Activated naive CD8-positive, alpha-beta T cell treated with anti-CD3 and anti-CD28 coated beads for 36 hours (primary cell): Measurements from ENCODE around the gene POPDC2. TPM values are rescaled to one million over a fixed set of nuclear protein-coding genes. Genes with fewer than 3 reads are reported as not detected.

Source experiments
- DNase-seq: peaks from one replicate; pipeline ENCODE4 v3.0.0; 2021
- H3K27ac Mint-ChIP-seq: one replicate; pipeline ENCODE4 v1.8.0; 2022; ENCODE audit warnings: mild to moderate bottlenecking, moderate library complexity, mixed read lengths
- H3K27me3 Mint-ChIP-seq: one replicate; pipeline ENCODE4 v1.8.0; 2022; ENCODE audit warnings: mild to moderate bottlenecking, mixed read lengths
- H3K36me3 Mint-ChIP-seq: one replicate; pipeline ENCODE4 v1.8.0; 2021; ENCODE audit warnings: mild to moderate bottlenecking, mixed read lengths
- H3K4me1 Mint-ChIP-seq: one replicate; pipeline ENCODE4 v1.8.0; 2021; ENCODE audit warnings: mixed read lengths
- H3K4me3 Mint-ChIP-seq: one replicate; pipeline ENCODE4 v1.8.0; 2022; ENCODE audit warnings: mild to moderate bottlenecking, moderate library complexity, mixed read lengths
- H3K9me3 Mint-ChIP-seq: one replicate; pipeline ENCODE4 v1.8.0; 2022; ENCODE audit warnings: mixed read lengths
- total RNA-seq, 2 experiments: library from RNA; stranded (reverse); gene quantifications; one replicate each; pipeline ENCODE4 v1.2.3, GENCODE V29; 2021

POPDC2 gene
- total RNA-seq, 2 experiments from 2014 or later = 1.6 to 2.0 TPM

- no peaks in the 10 kb centered on the region for H3K27me3 Mint-ChIP-seq
- peaks cover 33% of the 10 kb centered on the region for H3K4me1 Mint-ChIP-seq
- peak overlapping the region; percentile 92 for H3K4me3 Mint-ChIP-seq
- H3K27ac Mint-ChIP-seq = peak overlapping the region; percentile 93
- H3K9me3 Mint-ChIP-seq = no peaks in the 10 kb centered on the region
- DNase-seq = no peak
- H3K36me3 Mint-ChIP-seq = peaks cover 22% of the 10 kb centered on the region
These were observed 17.2 kb upstream of the POPDC2 start for GRCh38 chr3:119677641-119677934.

- DNase-seq = peak; percentile 93
- Mint-ChIP-seq H3K27ac (peak within 1 kb of the TSS; percentile 93), H3K36me3 (peaks cover 25% of the 10 kb centered on the region), H3K4me3 (peak within 1 kb of the TSS; percentile 92), H3K9me3 (no peaks in the 10 kb centered on the region), H3K4me1 (peaks cover 36% of the 10 kb centered on the region), H3K27me3 (no peaks in the 10 kb centered on the region)
These were observed 16.6 kb upstream of the POPDC2 start, which contains the start of gene COX17 for GRCh38 chr3:119676771-119677640. COX17 (minus strand) TSS chr3:119677406; CDS start chr3:119677310, 96 bp downstream.

- Mint-ChIP-seq H3K27ac (peak overlapping the region; percentile 93), H3K27me3 (no peaks in the 10 kb centered on the region), H3K36me3 (peaks cover 34% of the 10 kb centered on the region), H3K9me3 (no peaks in the 10 kb centered on the region), H3K4me1 (peaks cover 43% of the 10 kb centered on the region), H3K4me3 (peak overlapping the region; percentile 92)
- DNase-seq = no peak
These were observed 15.6 kb upstream of the POPDC2 start for GRCh38 chr3:119676020-119676419.

GRCh38 chr3:119675188-119675874, 14.9 kb upstream of the POPDC2 start:
- peaks cover 36% of the 10 kb centered on the region for H3K36me3 Mint-ChIP-seq
- no peaks in the 10 kb centered on the region for H3K27me3 Mint-ChIP-seq
- peak overlapping the region; percentile 92 for H3K4me3 Mint-ChIP-seq
- no peak for DNase-seq
- peak overlapping the region; percentile 93 for H3K27ac Mint-ChIP-seq
- H3K4me1 Mint-ChIP-seq = peaks cover 44% of the 10 kb centered on the region
- no peaks in the 10 kb centered on the region for H3K9me3 Mint-ChIP-seq

- DNase-seq = no peak
- Mint-ChIP-seq H3K9me3 (no peaks in the 10 kb centered on the region), H3K27me3 (no peaks in the 10 kb centered on the region), H3K36me3 (peaks cover 38% of the 10 kb centered on the region), H3K27ac (no peak overlapping the region), H3K4me1 (peaks cover 48% of the 10 kb centered on the region), H3K4me3 (no peak overlapping the region)
These were observed 13.5 kb upstream of the POPDC2 start for GRCh38 chr3:119673875-119674274.

- no peaks in the 10 kb centered on the region for H3K27me3 Mint-ChIP-seq
- DNase-seq = no peak
- peaks cover 47% of the 10 kb centered on the region for H3K4me1 Mint-ChIP-seq
- no peak overlapping the region for H3K4me3 Mint-ChIP-seq
- H3K27ac Mint-ChIP-seq = peak overlapping the region; percentile 45
- H3K36me3 Mint-ChIP-seq = peaks cover 38% of the 10 kb centered on the region
- H3K9me3 Mint-ChIP-seq = no peaks in the 10 kb centered on the region
These were observed 12.4 kb upstream of the POPDC2 start for GRCh38 chr3:119672776-119673175.

GRCh38 chr3:119669906-119670570, 9.6 kb upstream of the POPDC2 start:
- peaks cover 25% of the 10 kb centered on the region for H3K4me1 Mint-ChIP-seq
- H3K27me3 Mint-ChIP-seq = no peaks in the 10 kb centered on the region
- H3K27ac Mint-ChIP-seq = peak overlapping the region; percentile 52

GRCh38 chr3:119665954-119666559, 5.7 kb upstream of the POPDC2 start:
- Mint-ChIP-seq H3K4me1 (peaks cover 6% of the 10 kb centered on the region), H3K4me3 (no peak overlapping the region), H3K36me3 (peaks cover 19% of the 10 kb centered on the region), H3K9me3 (no peaks in the 10 kb centered on the region), H3K27me3 (no peaks in the 10 kb centered on the region), H3K27ac (no peak overlapping the region)
- DNase-seq = no peak

More at GRCh38 chr3:119669906-119670570, 9.6 kb upstream of the POPDC2 start:
- no peak for DNase-seq
- Mint-ChIP-seq H3K36me3 (peaks cover 34% of the 10 kb centered on the region), H3K4me3 (no peak overlapping the region), H3K9me3 (no peaks in the 10 kb centered on the region)

GRCh38 chr3:119664850-119665379, 4.5 kb upstream of the POPDC2 start:
- no peaks in the 10 kb centered on the region for H3K9me3 Mint-ChIP-seq
- no peak overlapping the region for H3K4me3 Mint-ChIP-seq
- peaks cover 17% of the 10 kb centered on the region for H3K36me3 Mint-ChIP-seq
- no peak overlapping the region for H3K27ac Mint-ChIP-seq
- no peak for DNase-seq
- H3K4me1 Mint-ChIP-seq = peaks cover 2% of the 10 kb centered on the region
- H3K27me3 Mint-ChIP-seq = no peaks in the 10 kb centered on the region

- Mint-ChIP-seq H3K4me1 (no peaks in the 10 kb centered on the region), H3K9me3 (no peaks in the 10 kb centered on the region), H3K36me3 (peaks cover 15% of the 10 kb centered on the region), H3K27ac (no peak overlapping the region), H3K27me3 (no peaks in the 10 kb centered on the region), H3K4me3 (no peak overlapping the region)
- no peak for DNase-seq
These were observed 4.0 kb upstream of the POPDC2 start for GRCh38 chr3:119664370-119664769.

- no peaks in the 10 kb centered on the region for H3K9me3 Mint-ChIP-seq
These were observed 3.5 kb upstream of the POPDC2 start for GRCh38 chr3:119663885-119664284.

GRCh38 chr3:119662604-119663373, 2.4 kb upstream of the POPDC2 start:
- H3K27me3 Mint-ChIP-seq = no peaks in the 10 kb centered on the region
- H3K36me3 Mint-ChIP-seq = peaks cover 15% of the 10 kb centered on the region
- H3K4me3 Mint-ChIP-seq = no peak overlapping the region
- DNase-seq = no peak
- H3K27ac Mint-ChIP-seq = no peak overlapping the region
- H3K9me3 Mint-ChIP-seq = no peaks in the 10 kb centered on the region
- H3K4me1 Mint-ChIP-seq = peaks cover 5% of the 10 kb centered on the region

More at GRCh38 chr3:119663885-119664284, 3.5 kb upstream of the POPDC2 start:
- Mint-ChIP-seq H3K27ac (no peak overlapping the region), H3K4me3 (no peak overlapping the region), H3K36me3 (peaks cover 15% of the 10 kb centered on the region), H3K4me1 (no peaks in the 10 kb centered on the region), H3K27me3 (no peaks in the 10 kb centered on the region)
- DNase-seq = no peak

- Mint-ChIP-seq H3K4me1 (peaks cover 7% of the 10 kb centered on the region), H3K9me3 (no peaks in the 10 kb centered on the region), H3K4me3 (no peak overlapping the region), H3K36me3 (peaks cover 3% of the 10 kb centered on the region), H3K27ac (no peak overlapping the region), H3K27me3 (no peaks in the 10 kb centered on the region)
- DNase-seq = no peak
These were observed 640 bp downstream of the POPDC2 start for GRCh38 chr3:119659606-119660291.
